ENCODE measurements around the gene ACBD4. TPM values are rescaled to one million over a fixed set of nuclear protein-coding genes. Genes with fewer than 3 reads are reported as not detected.

The ACBD4 gene
- total RNA-seq, 1 experiment from 2014 or later = 9.7 TPM

DNA sequence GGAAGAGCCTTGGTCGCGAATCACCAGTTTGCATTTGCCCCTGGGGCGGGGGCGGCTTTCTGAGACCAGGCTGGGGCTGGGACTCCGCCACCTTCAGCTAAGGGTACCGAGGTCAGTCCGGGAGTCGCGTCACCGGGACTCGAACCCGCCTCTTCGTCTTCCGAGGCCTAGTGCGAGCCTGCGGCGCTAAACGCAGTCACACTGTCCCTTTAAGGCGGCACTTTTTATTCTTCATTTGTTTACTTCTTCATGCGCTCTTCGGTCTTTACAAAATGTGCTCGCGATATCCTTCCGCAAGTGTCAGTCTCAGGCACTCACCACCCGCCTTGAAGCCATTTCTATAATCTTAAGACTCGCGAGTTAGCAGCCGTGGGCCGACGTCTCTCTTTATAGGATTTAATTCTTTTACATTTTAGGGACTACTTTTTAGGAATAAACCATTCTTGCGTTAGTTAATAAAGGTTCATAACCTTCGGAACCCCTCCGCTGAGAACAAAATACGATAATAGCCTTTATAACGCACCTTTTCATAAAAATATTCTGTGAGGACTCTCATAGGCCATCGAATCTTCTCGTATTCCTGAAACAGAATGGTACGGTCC is 12.2 kb downstream of the ACBD4 start:
- Histone ChIP-seq H3K14ac (ENCODE audit: insufficient read depth, low read length) (peak overlapping the region; percentile 90), H3K9me3 (ENCODE audit: control insufficient read depth, low read depth, low read length) (no peaks in the 10 kb centered on the region), H3K4me2 (ENCODE audit: insufficient read depth, insufficient read length, low read length) (peak overlapping the region; percentile 46), H2BK120ac (ENCODE audit: low read depth, low read length, poor library complexity, severe bottlenecking) (peak overlapping the region; percentile 74), H2BK12ac (ENCODE audit: insufficient read length, low read depth, low read length) (no peak overlapping the region), H2AFZ (ENCODE audit: low read length) (no peak overlapping the region), H4K8ac (replicated peaks; ENCODE audit: insufficient read length, low read depth, low read length) (no peak overlapping the region), H3K23me2 (ENCODE audit: insufficient read length, low read depth, low read length, poor library complexity, severe bottlenecking) (peaks cover 22% of the 10 kb centered on the region), H3K27me3 (ENCODE audit: insufficient read depth, low read length) (no peaks in the 10 kb centered on the region), H3K27ac (ENCODE audit: insufficient read length, low read depth, low read length) (peak overlapping the region; percentile 92), H3K79me1 (ENCODE audit: insufficient read depth, low read depth, low read length, poor library complexity, severe bottlenecking) (peaks cover 4% of the 10 kb centered on the region), H3K56ac (ENCODE audit: insufficient read length, low read depth, low read length) (peak overlapping the region; percentile 5), H3K9ac (ENCODE audit: extremely low read depth, insufficient read length, low read length) (peak overlapping the region; percentile 93), H3K18ac (ENCODE audit: insufficient read length, low read depth, low read length) (peak overlapping the region; percentile 98), H2BK15ac (ENCODE audit: low read depth, low read length) (no peak overlapping the region), H2AK5ac (ENCODE audit: insufficient read length, low read length) (no peak overlapping the region), H4K5ac (ENCODE audit: insufficient read length, low read depth, low read length) (peak overlapping the region; percentile 58), H3K4ac (ENCODE audit: low read depth, low read length) (no peak overlapping the region), H3K4me1 (ENCODE audit: insufficient read depth, low read length) (peaks cover 2% of the 10 kb centered on the region; the same call in 1 of the 2 replicates), H4K91ac (ENCODE audit: insufficient read length, low read depth, low read length) (no peak overlapping the region), H3K23ac (ENCODE audit: insufficient read length, low read depth, low read length) (no peak overlapping the region), H3T11ph (ENCODE audit: low read length) (no peak overlapping the region), H2BK20ac (ENCODE audit: low read depth, low read length, poor library complexity, severe bottlenecking) (no peak overlapping the region), H2BK5ac (ENCODE audit: insufficient read length, low read length) (peak overlapping the region; percentile 91), H3K79me2 (ENCODE audit: insufficient read depth, low read length) (no peaks in the 10 kb centered on the region; the same call in 1 of the 2 replicates), H4K20me1 (ENCODE audit: control insufficient read depth, insufficient read depth, insufficient read length) (no peaks in the 10 kb centered on the region)
- H3K27me3 Mint-ChIP-seq (ENCODE audit: low read depth) = peaks cover 2% of the 10 kb centered on the region
- no peaks in the 10 kb centered on the region; a peak in 1 of 5 replicates for H3K9me3 Mint-ChIP-seq
- TF ChIP-seq, protein P1, sequence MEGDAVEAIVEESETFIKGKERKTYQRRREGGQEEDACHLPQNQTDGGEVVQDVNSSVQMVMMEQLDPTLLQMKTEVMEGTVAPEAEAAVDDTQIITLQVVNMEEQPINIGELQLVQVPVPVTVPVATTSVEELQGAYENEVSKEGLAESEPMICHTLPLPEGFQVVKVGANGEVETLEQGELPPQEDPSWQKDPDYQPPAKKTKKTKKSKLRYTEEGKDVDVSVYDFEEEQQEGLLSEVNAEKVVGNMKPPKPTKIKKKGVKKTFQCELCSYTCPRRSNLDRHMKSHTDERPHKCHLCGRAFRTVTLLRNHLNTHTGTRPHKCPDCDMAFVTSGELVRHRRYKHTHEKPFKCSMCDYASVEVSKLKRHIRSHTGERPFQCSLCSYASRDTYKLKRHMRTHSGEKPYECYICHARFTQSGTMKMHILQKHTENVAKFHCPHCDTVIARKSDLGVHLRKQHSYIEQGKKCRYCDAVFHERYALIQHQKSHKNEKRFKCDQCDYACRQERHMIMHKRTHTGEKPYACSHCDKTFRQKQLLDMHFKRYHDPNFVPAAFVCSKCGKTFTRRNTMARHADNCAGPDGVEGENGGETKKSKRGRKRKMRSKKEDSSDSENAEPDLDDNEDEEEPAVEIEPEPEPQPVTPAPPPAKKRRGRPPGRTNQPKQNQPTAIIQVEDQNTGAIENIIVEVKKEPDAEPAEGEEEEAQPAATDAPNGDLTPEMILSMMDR (conservative IDR thresholded peaks at IDR 0.05) = no peak
- DNase-seq = peak; percentile 92
- H3K4me3 Mint-ChIP-seq = peak overlapping the region; percentile 98 to 99
- H3K36me3 Mint-ChIP-seq (ENCODE audit: insufficient read depth in 1 of 3, low read depth in 3 of 3) = peaks cover 0 to 5% (median 3%) of the 10 kb centered on the region in 3 experiments; a peak in 2 of 7 replicates
- no CpG with 5 or more reads among the region's 38 CpGs for WGBS (ENCODE audit: extremely low coverage, insufficient read length, low lambda C conversion rate)
- peaks cover 40 to 48% of the 10 kb centered on the region in 2 experiments for H3K4me1 Mint-ChIP-seq
- peak overlapping the region; percentile 99 to 100 (median 100) for H3K27ac Mint-ChIP-seq

Measured in H9 (cell line).